Iris pigment epithelial cell (primary cell): ENCODE data around the gene SLC16A10.
"Not testable (repeated sequence)": the region's sequence is repeated elsewhere in the genome, so short reads cannot be mapped to it uniquely, and the experiment has no call there.

Experiments used
- DNase-seq: peaks from one replicate; pipeline ENCODE4 v3.0.0-alpha.2; 2011; ENCODE audit warnings: low read depth

The SLC16A10 gene

DNA sequence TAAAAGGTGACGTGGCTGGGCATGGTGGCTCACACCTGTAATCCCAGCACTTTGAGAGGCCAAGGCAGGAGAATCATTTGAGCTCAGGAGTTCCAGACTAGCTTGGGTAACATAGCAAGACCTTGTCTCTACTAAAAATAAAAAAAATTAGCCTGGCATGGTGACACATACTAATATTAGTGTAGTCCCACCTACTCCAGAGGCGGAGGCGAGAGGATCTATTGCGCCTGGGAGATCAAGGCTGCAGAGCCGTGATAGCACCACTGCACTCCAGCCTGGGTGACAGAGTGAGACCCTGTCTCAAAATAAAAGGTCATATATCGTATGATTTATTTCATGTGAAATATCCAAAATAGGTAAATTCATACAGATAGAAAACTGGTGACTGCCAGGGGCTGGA is 132.5 kb downstream of the SLC16A10 start:
- no peak for DNase-seq

DNA sequence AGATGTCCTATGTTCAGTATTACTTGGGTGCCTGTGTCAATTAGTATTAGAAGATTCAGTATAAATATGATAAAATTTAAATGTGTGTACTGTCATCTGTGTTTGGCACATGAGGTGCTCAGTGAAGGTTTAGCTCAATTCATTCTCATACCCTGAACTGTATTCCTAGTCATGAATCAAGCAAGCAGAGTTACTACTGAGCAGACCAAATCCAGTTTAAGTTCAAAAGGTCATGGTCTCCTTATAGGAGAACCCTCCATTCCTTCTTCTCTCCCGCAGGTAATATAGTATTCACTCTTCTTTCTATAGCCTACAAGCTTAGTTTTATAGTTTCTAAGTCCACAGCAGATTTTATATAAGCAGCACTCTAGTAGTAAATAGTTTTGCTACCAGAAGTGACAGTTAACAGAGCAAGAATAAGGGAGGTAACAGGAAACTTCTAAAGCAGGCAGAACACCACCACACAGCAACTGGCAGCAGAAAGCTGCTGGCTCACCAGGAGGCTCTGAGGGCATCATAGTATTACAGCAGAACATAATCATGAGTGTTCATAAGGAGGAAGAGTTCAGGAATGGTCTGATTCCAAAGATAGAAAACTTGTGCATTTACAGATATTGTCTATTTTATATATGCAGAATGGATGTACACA is 133.2 kb downstream of the SLC16A10 start:
- DNase-seq: no peak

DNA sequence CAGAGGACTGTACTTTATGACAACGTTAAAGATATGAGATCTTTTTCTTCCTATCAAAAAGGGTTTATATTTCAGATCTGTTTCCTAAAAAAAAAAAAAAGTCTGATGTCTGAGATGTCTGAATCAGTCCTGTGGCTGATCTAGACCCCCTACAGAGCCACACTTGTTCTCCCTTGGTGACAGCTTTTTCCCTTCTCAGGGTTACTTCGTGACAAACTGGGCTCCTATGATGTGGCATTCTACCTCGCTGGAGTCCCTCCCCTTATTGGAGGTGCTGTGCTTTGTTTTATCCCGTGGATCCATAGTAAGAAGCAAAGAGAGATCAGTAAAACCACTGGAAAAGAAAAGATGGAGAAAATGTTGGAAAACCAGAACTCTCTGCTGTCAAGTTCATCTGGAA is 134.5 kb downstream of the SLC16A10 start:
- no peak for DNase-seq

DNA sequence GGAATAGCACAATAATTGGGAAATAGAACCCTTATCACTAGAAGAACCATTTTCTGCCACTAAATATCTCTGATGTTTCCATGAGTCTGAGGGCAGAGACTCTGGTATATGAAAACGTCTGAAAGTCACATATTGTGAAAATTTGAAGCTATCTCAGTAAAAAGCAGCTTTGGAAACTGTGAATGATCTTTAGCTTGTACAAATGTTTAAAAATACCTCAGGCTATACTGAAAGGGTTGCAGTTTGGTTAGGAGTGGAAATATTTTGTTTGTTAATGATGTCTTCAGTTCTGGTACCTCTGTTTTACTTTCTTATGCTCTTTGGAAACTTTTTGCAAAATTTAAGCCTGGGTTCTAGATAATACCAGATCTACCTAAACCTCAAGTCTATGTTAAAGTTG is 135.0 kb downstream of the SLC16A10 start:
- DNase-seq: no peak

DNA sequence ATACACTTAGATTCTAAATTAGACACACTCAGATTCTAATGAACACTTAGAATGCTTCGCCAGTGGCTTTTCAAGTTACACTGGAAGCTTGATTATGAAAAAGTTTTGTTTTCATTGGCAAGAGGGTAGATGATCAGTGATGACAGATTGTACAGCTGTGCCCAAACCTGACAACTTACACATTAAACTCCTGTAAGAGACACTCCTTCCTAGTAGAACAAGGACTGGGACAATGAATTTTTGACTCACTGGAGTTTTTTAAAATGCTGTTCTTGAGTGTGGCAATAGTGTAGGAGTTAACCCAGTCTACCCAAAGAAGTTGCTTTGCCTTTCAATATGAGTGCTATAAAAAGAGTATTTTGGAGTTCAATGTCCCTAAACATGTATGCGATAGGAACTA is 140.8 kb downstream of the SLC16A10 start:
- peak; percentile 36 for DNase-seq

DNA sequence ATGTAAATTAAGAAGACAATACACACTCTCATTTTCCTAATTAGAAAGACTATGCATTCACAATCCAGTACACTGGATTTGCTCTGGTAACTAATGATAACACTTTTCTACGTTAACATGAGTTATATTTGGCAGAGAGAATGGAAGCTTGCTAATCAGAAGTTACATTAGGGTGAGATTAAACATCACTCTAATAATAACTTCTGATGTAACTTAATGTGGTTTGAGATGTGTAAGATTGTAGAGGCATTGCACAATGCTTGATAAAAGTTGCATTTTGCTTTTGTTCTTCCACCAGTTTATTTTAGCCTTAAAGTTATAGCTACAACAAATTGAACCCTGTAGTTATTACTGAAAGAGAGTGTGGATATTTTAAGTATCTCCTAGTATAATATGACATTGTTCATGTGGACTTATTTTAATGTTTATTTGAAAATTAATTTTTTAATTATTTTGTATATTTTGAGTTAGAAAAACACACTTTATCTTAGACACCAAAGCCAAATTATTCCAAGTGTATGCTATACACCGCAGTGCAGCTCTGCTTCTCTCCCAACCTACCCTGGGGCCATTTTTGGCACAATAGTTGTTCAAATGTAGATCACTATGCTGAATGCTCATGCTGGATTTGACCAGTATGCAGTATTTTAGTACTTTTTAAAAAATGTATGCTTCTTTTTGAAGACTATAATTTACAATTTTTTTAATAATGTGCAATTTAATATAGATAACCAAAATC is 143.2 kb downstream of the SLC16A10 start:
- DNase-seq: peak; percentile 85

DNA sequence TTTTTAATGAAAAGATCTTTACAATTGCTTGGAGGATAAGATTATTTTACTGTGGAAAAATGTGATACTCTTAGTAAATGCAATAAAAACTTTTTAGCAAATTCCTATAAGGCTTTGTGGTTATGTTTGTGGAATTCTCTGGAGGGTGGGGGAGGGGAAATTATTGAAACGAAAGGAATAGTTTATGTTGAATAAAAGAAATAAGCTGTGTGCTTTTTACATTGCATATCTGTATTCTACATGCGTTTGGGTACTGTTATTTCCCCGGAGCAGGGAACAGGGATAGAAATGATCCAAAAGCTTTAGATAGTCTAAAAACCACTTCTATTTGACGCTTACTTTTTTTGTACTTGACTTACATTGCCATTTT is 143.8 kb downstream of the SLC16A10 start:
- no peak for DNase-seq

DNA sequence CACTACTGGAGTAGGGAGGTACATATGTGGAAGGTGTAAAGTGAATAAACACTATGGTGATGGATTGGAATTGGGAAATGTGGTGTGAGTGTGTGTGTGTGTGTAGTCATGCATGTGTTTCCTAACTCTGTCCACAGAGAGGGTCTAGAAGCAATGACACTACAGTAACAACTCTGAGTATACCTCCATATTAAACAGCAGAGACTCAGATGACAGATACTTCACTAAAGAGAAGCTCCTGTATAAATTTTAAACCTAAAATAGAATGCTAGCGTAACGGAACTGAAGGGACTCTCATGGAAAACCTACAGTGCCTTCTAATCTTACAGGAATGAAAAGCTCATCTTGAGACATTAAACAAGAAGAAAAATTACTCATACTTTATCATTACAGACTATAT is 150.5 kb downstream of the SLC16A10 start:
- no peak for DNase-seq

DNA sequence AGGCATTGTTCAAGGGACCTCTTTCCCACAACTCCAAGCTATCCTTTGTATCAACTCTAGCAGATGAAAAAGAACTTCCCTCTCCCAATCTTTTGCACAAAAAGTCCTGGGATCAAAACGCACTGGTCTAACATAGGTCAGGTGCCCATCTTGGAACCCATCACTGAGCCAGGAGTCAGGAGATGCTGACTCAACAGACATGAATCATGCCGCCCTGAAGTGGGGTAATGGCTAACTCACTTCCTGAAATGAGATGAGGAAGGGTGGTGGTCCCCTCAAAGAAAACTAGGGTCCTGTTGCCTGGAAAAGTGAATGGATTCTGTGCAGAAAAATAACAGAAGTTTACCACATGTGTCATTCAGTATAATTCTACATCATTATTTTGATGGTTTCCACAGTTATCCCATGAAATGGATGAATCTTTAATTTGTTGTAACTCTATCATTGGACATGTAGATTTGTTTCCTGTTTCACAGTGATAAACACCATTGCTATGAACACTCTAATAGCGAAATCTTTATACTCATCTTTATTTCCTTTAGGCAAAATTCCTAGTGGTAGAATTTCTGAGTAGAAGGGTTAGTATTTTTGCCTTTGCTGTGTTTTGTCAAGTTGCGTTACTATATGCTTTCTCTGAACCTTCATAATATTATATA is 151.3 kb downstream of the SLC16A10 start:
- DNase-seq: peak; percentile 80

DNA sequence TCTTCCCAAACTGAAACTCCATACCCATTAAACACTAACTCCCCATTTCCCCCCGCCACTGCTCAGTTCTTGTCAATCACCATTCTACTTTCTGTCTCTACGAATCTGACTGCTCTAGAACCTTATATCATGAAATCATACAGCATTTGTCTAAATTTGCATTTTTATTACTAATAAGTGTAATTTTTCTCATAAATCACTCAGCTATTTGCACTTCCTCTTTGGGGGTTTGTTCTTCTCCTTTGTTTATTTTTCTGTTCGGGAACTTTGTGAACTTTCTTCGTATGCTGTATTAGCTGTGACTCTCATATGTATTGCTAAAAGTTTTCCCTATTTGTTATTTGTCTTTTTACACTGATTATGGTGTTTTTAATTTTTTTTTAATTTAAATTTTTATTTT is 152.2 kb downstream of the SLC16A10 start:
- DNase-seq: no peak

DNA sequence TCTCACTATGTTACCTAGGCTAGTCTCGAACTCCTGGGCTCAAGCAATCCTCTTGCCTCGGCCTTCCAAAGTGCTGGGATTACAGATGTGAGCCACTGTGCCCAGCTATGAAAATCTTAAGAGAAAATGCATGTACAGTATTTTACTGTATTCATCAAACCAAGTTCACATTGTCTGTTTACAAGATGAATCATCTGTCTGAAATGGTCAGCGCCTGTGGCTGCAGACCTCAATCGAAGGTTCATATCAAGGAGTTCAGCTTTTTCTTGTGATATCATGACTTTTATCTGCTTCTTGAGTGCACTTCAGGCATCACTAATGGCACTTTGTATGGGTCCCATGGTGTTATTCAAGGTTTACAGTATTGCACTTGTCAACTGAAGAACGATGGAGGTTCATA is 155.1 kb downstream of the SLC16A10 start:
- peak; percentile 89 for DNase-seq

DNA sequence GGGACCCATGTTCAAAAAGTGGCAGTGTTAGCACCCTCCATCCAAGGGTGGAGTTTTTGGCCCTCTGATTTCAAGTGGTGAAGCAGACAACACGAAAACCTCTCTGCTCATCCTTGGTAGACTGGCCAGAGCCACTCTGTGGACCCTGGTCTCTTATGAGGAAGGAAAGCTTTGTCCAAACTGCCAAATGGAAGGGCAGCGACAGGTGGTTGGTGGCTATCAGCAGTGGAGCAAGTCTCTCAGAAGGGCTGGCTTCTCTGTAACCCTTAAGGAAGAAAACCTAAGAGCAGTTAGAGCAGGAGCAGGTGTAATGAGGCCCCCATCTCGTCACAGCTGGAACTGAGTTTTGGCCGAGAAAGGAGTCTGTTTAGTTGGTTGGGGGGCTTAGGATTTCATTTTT is 155.8 kb downstream of the SLC16A10 start:
- no peak for DNase-seq

DNA sequence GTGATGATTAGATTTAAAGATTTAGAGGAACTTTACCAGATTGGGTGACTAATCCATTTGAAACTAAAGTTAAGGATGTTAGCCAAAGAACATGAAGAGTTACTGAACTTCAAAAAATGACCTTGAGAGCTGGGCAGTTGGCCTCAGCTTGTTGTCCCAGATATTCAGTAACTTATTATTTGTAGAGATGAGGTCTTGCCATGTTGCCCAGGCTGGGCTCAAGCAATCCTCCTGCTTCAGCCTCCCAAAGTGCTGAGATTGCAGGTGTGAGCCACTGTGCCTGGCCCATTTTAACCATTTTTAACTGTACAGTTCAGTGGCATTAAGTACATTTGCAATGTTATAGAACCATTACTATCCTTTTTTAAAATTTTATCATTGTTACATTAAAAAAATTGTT is 161.5 kb downstream of the SLC16A10 start:
- no peak for DNase-seq

DNA sequence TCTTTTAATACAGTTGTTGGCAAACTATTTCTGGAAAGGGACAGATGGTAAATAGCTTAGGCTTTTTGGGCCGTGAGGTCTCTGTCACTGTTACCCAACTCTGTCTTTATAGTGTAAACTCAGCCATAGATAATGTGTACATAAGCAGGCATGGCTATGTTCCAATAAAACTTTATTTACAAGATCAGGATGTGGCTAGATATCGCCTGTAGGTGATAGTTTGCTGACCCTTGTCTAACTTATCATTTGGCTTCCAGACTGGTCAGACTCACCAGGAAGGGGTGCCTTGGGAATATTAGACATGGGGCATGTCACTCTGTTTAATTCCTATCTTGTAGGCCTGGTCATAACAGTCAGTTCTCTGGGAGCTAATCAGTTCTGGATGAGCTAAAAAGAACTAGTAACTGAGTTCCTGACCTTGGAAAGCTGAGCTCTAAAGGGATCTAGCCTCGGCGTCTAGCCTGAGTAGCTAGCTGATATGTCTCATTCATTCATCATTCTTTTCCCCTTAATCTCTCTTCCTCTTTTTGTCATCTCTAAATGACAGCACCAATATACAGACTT is 163.6 kb downstream of the SLC16A10 start:
- DNase-seq: no peak

DNA sequence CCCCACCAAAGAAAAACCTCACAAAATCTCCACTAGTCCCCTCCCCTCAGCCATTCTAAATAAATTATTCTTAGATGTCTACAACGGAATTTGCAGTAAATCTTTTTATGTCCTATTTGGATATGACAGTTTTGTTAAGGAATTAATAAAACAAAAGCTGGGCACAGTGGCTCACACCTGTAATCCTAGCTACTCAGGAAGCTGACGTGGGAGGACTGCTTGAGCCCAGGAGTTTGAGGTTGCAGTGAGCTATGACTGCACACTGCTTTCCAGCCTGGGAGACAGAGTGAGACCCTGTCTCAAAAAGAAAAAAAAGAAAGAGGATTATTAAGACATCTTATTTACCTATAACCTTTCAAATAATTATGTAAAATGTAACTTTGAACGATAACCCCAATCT is 165.4 kb downstream of the SLC16A10 start:
- DNase-seq: no peak

DNA sequence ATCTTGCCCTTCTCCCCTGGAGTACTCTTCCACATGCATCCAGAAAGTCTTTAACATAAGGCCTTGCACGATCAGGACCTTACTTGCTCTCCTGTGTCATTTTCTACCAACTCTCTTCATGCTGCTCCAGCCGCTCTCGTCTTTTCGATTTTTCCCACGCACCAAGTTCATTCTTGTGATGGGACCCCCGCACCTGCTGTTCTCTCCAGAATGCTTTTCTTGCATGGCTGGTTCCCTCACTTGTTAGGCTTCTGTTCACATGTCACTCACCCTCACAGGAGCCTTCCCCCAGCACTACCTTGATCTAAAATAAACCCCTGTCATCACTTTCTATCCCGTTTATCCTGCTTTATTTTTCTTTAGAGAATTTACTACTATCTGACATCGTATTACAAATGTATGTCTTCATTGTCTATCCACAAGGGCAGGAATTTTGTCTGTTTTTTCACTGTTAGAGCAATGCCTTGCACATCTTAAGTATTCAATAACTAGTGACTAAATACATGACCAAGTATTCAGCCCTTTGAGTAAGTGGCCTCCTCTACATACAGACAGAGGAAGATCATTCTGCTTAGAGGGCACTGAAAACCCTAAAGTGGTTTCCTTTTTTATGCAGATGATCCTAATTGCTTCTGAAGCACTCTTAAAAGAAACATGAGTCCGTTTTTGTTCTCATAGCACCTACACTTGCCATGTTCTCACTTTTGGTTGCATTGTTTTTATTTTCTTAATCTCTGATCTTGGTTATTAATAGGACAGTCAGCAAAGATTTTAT is 166.9 kb downstream of the SLC16A10 start:
- no peak for DNase-seq

DNA sequence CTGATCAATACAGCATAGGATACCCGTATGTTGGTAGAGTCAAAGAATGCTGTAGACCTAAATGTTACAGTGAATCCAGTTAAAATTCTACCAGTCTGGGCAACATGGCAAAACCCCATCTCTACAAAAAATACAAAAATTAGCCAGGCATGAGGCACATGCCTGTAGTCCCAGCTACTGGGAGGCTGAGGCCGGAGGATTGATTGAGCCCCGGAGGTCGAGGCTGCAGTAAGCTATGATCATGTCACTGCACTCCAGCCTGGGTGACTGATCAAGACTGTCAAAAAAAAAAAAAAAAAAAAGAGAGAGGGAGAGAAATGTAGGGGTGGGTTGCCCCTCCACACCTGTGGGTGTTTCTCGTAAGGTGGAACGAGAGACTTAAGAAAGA is 167.5 kb downstream of the SLC16A10 start:
- no peak for DNase-seq

DNA sequence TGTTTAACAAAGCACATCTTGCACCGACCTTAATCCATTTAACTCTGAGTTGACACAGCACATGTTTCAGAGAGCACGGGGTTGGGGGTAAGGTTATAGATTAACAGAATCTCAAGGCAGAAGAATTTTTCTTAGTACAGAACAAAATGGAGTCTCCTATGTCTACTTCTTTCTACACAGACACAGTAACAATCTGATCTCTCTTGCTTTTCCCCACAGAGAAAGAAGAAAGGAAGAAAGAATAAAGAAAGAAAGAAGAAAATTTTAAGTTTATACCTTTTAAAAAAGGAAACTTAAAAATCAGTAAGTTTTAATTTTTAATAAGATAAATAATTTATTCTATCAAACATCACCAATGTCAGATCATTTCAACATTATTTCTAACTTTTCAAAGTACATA is 168.5 kb downstream of the SLC16A10 start:
- not testable (repeated sequence) for DNase-seq

DNA sequence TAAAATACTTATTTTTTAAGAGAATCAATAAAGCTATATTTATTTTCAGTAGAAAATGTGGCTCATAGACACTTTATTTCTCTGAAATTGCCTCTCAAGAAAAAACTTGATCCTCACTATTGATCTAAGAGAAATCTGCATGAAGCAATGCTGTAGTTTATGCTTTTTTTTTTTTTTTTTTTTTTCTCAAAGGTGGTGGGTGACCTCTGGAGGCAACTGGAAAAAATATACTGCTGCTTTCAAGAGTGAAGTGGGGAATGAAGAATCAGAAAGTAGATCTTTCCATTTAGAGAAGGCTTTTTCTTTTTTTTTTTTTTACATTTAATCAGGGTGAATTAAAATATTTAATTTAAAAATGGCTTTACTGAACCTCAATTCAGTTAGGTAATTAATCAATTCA is 169.3 kb downstream of the SLC16A10 start:
- DNase-seq: no peak

DNA sequence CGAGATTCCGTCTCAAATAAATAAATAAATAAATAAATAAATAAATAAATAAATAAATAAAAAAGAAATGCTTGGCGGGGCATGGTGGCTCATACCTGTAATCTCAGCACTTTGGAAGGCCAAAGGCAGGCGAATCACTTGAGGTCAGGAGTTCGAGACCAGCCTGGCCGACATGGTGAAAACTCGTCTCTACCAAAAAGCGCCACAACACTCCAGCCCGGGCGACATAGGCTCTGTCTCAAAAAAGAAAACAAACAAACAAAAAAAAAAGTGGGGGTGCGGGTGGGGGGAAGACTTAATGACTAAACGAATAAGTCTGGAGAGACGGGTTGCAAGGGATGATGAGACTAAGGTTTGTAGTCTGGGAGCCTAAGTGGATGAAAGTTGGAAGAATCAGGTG is 170.7 kb downstream of the SLC16A10 start:
- no peak for DNase-seq

DNA sequence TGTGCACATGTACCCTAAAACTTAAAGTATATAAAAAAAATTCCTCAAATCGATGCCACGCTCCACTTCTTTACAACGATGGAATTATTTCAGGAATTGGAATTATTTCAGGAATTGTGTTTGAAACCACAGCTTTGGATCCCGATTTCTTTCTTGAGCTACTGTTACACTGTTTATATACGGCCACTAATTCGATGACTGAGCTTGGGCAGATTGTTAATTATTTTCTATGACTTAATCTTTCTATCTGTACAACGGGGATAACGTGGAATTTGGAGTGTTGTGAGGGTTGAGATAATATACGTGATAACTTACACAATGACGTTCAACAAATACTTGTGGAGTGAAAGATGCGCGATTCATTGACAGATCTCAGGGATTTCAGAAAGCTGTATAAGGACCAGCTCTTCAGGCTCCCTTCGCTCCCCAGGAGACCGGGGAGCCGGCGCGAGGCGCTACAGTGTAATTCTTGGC is 171.3 kb downstream of the SLC16A10 start:
- DNase-seq: no peak

DNA sequence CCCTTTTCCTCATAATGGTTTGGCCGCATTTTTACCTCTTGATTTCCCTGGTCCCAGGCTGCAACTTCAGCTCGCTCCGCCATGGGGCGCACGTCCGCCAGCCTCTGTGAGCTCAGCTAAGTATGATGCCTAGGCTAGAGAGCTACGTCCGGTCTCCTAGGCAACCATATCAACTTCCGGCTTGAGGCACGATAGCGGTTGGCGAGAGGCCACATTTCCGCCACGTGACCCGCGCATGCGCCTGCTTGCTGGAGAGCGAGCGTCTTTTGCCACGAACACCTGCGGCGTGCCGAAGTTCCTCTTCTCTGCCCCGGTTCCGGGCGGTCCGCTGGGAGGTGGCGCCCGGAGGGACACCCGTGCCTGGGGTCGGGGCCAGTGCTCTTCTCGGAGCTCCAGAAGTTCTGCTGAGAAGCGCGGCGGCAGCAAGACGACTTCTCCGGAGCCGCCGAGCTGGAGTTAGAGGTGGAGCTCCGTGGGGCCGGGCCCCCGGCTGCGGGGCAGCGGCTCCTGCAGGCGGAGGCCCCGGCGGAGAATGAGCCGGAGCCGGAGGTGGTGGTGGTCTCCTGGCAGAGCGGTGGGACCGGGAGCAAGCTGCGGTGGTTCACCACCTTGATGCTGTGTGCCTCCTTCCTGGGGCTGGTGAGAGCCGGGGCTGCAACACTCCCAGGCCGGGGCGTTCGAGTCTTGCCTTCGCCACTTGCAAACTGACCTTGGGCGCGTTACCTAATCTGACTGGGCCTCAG is 172.0 kb downstream of the SLC16A10 start:
- DNase-seq: peak; percentile 99
